Uterus (tissue), 2 donors: Measurements from ENCODE around the gene CARD14.

Source experiments
- POLR2A ChIP-seq, 2 donors: fragments of 450-650 bp; IDR thresholded peaks; one replicate each; pipeline ENCODE4 v1.6.1; 2016; ENCODE audit warnings: antibody characterized with exemption in 2 of 2, mild to moderate bottlenecking in 1 of 2, moderate library complexity in 1 of 2
- TF ChIP-seq, protein P1 (sequence below), 4 experiments: fragments of 200-600 bp in 2 of 4; fragments of 450-650 bp in 2 of 4; sonication (generic) in 2 of 4; IDR thresholded peaks; one replicate each; pipeline ENCODE4 v1.5.1; 2016 to 2019; ENCODE audit warnings: antibody characterized with exemption in 4 of 4, mild to moderate bottlenecking in 2 of 4, moderate library complexity in 1 of 4

DNA sequence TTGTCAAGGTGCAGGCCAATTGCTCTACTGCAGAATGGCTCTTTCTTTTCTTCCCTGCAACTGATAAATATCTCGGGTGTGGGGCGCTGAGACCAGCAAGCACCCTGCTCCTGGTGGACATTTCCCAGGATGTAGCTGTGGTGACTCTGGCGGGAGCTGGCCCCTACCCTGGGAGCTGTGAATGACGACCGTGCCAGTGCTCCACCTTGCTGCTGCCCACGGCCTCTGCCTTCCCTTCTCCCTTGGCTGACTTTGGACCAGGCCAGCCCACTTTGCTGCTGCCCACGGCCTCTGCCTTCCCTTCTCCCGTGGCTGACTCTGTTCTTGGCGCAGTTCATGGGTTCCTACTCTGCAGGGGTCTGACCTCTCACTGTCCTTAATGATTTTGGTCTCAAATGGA, 16.1 kb downstream of the CARD14 start:
- TF ChIP-seq, protein P1, sequence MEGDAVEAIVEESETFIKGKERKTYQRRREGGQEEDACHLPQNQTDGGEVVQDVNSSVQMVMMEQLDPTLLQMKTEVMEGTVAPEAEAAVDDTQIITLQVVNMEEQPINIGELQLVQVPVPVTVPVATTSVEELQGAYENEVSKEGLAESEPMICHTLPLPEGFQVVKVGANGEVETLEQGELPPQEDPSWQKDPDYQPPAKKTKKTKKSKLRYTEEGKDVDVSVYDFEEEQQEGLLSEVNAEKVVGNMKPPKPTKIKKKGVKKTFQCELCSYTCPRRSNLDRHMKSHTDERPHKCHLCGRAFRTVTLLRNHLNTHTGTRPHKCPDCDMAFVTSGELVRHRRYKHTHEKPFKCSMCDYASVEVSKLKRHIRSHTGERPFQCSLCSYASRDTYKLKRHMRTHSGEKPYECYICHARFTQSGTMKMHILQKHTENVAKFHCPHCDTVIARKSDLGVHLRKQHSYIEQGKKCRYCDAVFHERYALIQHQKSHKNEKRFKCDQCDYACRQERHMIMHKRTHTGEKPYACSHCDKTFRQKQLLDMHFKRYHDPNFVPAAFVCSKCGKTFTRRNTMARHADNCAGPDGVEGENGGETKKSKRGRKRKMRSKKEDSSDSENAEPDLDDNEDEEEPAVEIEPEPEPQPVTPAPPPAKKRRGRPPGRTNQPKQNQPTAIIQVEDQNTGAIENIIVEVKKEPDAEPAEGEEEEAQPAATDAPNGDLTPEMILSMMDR (IDR thresholded peaks at IDR 0.05): no peak
- no peak for TF ChIP-seq POLR2A (IDR thresholded peaks at IDR 0.05)
